WI38 (cell line): Measurements from ENCODE around the gene ZNF208.

Source experiments
- H3K4me3 ChIP-seq: 2 replicates; pipeline ENCODE4 v1.5.1; 2011; ENCODE audit warnings: low read depth, mild to moderate bottlenecking, control low read depth, low read length
- CTCF ChIP-seq: IDR thresholded peaks from 2 replicates; pipeline ENCODE4 v1.5.1; 2012; ENCODE audit warnings: low read depth, mild to moderate bottlenecking, control low read depth, low read length

Gene ZNF208

GRCh38 chr19:21934593-21934992, 76.2 kb downstream of the ZNF208 start:
- no peak overlapping the region for H3K4me3 ChIP-seq
- TF ChIP-seq CTCF: no peak

DNA sequence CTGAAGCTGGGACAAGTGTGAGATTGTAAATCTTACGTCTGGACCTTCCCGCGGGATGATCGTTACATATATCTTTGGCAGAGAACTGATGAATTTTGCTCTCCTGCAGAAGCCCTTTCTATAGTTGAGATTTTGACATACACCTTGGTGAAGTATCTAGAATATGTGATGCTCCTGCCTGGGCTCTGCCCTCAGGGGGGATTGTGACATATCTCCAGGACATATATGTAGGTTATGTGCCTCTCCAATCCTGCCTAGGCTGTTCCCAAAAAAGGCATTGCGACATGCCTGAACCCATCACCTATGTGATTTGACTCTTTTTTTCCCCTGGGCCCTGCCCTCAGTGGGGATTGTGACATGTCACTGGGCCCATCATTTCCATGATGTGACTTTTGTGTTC, 76.6 kb downstream of the ZNF208 start:
- TF ChIP-seq CTCF: no peak
- no peak overlapping the region for H3K4me3 ChIP-seq

GRCh38 chr19:21922276-21922675, 88.5 kb downstream of the ZNF208 start:
- TF ChIP-seq CTCF: no peak
- H3K4me3 ChIP-seq: no peak overlapping the region

- no peak for TF ChIP-seq CTCF
- no peak overlapping the region for H3K4me3 ChIP-seq
Observed at GRCh38 chr19:21921691-21922180, 89.0 kb downstream of the ZNF208 start.

DNA sequence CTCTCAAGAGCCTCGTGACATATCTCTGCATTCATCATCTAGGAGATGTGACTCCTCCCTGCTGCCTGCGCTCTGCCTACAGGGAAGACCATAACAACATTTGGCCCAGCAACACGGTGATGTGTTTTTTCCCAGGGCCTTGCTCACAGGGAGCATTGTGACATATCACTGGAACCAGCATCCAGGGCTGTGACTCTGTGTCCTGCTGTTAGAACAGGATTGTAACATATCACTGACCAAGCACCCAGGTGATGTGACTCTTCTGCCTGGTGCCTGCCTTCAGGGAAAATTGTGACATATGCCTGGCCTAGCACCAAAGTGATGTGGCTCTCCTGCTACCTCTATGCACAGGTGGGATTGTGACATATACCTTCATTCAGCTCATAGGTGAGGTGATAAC, 95.3 kb downstream of the ZNF208 start:
- TF ChIP-seq CTCF: no peak
- H3K4me3 ChIP-seq: no peak overlapping the region

- TF ChIP-seq CTCF: no peak
- no peak overlapping the region for H3K4me3 ChIP-seq
Observed at GRCh38 chr19:21912654-21913053, 98.1 kb downstream of the ZNF208 start.

DNA sequence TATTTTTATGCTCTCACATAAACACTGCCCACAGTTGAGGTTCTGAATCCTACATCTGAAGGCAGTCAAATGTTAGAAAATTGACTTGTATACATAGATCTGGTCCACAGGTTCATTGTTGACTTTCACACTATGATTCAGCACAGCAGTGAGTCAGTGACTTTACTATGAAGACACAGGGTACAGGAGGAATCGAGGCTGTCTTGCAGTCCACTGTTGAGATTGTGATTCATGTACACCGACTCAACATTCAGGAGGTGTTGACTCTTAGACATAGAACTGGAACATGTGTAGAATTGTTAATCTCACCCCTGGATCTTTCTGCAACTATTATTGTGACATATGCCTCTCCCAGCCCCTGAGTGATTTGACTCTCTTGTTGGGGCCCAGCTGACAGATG, 100.4 kb downstream of the ZNF208 start:
- TF ChIP-seq CTCF: no peak
- H3K4me3 ChIP-seq: no peak overlapping the region
